ENCODE measurements around the gene TMEM150C.

The TMEM150C gene

DNA sequence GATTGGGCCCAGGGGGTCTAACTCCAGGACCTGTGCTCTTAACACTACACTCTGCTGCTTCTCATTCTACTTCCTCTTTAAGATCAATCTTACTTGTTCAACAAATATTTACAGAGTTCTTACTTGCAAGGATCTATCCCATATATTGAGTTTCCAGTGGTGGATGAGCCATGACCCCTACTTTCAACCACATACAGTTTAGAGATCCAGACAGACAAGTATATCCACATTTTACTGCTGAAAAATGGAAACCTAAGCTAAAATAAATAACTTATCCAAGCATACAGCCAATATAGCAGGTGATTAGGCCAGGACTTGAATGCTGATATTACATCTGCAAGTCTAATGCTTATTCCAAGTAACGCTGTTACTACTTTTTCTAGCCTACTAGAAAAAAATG is 18.7 kb downstream of the TMEM150C start:
- Histone ChIP-seq H3K4me1 (ENCODE audit: control insufficient read depth, insufficient read depth, low read length, poor library complexity, severe bottlenecking) (no peaks in the 10 kb centered on the region), H3K27ac (ENCODE audit: low read depth, low read length, severe bottlenecking) (no peak overlapping the region), H3K9me3 (ENCODE audit: control insufficient read depth, low read length) (no peaks in the 10 kb centered on the region), H3K36me3 (ENCODE audit: control insufficient read depth, insufficient read depth, low read length) (no peaks in the 10 kb centered on the region), H3K4me3 (ENCODE audit: extremely low read depth, insufficient read depth, low read length, poor library complexity, severe bottlenecking) (no peak overlapping the region)
- WGBS, 2 experiments (ENCODE audit: insufficient coverage in 2 of 2): no CpG with 5 or more reads among the region's 1 CpG

DNA sequence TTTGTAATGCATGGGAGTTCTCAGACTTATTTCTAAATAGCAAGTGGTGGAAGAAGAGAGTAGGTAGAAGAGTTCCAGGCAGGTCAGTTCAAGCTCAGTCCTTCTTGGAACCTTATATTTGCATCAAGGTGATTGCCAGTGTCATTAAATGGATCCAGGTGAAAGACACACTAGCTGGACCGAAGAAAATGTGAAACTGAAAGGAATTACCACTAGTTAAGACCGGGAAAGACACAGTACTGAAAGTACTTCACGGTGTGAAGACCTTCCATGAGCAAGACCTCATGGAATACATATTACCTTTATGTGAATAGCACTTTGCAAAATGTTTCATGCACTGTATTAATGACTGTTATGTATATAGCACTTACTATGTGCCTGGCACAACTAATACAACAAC is 19.1 kb downstream of the TMEM150C start:
- Histone ChIP-seq H3K4me1 (ENCODE audit: control insufficient read depth, insufficient read depth, low read length, poor library complexity, severe bottlenecking) (no peaks in the 10 kb centered on the region), H3K27ac (ENCODE audit: low read depth, low read length, severe bottlenecking) (no peak overlapping the region), H3K9me3 (ENCODE audit: control insufficient read depth, low read length) (no peaks in the 10 kb centered on the region), H3K36me3 (ENCODE audit: control insufficient read depth, insufficient read depth, low read length) (no peaks in the 10 kb centered on the region), H3K4me3 (ENCODE audit: extremely low read depth, insufficient read depth, low read length, poor library complexity, severe bottlenecking) (no peak overlapping the region)
- WGBS, 2 experiments (ENCODE audit: insufficient coverage in 2 of 2): 88 to 90% methylated on average over 2 to 3 of the region's 3 CpGs

DNA sequence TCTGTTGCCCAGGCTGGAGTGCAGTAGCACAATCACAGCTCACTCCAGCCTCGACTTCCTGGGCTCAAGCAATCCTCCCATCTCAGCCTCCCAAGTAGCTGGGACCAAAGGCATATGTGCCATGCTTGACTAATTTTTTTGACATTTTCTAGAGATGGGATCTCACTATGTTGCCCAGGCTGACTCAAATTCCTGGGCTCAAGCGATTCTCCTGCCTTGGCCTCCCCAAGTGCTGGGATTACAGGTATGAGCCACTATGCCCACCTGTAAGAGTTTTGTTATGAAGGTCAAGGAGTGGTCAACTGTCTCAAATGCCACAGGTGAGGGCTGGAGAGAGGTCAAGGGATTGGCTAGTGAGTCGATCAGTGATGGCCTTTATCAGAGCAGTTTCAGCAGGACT is 32.5 kb downstream of the TMEM150C start:
- Histone ChIP-seq H3K27ac (ENCODE audit: low read depth, low read length, severe bottlenecking) (no peak overlapping the region), H3K4me3 (ENCODE audit: extremely low read depth, insufficient read depth, low read length, poor library complexity, severe bottlenecking) (no peak overlapping the region), H3K36me3 (ENCODE audit: control insufficient read depth, insufficient read depth, low read length) (no peaks in the 10 kb centered on the region), H3K4me1 (ENCODE audit: control insufficient read depth, insufficient read depth, low read length, poor library complexity, severe bottlenecking) (no peaks in the 10 kb centered on the region), H3K9me3 (ENCODE audit: control insufficient read depth, low read length) (no peaks in the 10 kb centered on the region)
- 78 to 81% methylated on average over 3 of the region's 3 CpGs for WGBS, 2 experiments (ENCODE audit: insufficient coverage in 2 of 2)

DNA sequence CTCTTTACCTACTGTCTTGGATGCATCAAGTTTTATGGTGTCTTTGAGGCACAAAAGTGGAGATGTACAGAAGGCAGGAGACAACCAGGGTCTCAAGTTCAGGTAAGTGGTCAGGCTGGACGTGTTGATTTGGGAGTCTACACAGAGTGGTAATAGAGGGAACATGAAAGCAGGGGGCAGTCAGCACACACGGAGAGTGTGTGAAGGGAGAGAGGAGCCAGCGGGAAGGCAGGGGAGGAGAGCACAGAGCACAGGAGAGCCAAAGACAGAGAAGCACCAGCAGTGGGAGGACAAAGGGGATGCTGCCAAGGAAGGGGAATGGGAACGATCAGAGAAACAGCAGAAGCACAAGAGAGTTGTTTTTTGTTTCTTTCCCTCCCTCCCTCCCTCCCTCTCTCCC is 32.9 kb downstream of the TMEM150C start:
- Histone ChIP-seq H3K4me3 (ENCODE audit: extremely low read depth, insufficient read depth, low read length, poor library complexity, severe bottlenecking) (no peak overlapping the region), H3K9me3 (ENCODE audit: control insufficient read depth, low read length) (no peaks in the 10 kb centered on the region), H3K27ac (ENCODE audit: low read depth, low read length, severe bottlenecking) (no peak overlapping the region), H3K4me1 (ENCODE audit: control insufficient read depth, insufficient read depth, low read length, poor library complexity, severe bottlenecking) (no peaks in the 10 kb centered on the region), H3K36me3 (ENCODE audit: control insufficient read depth, insufficient read depth, low read length) (no peaks in the 10 kb centered on the region)
- WGBS, 2 experiments (ENCODE audit: insufficient coverage in 2 of 2): 69% methylated on average over 3 to 4 of the region's 4 CpGs

DNA sequence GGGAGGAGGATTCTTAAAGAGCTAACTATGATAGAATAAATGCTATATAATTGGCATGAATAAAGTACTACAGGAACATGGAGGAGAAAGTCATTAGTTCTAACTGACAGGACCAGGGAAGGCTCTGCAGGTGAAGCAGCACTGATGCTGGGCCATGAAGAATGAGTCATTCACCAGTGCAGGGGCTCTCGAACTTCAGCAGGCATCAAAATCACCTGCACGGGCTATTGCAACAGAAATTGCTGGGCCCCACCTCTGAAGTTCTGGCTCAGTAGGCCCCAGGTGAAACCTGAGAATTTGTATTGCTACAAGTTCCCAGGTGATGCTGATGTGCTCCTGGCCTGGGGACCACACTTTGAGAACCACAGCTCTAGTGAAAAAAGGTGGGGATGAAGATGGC is 33.7 kb downstream of the TMEM150C start:
- WGBS, 2 experiments (ENCODE audit: insufficient coverage in 2 of 2): 85 to 88% methylated on average over 2 of the region's 2 CpGs
- Histone ChIP-seq H3K27ac (ENCODE audit: low read depth, low read length, severe bottlenecking) (no peak overlapping the region), H3K9me3 (ENCODE audit: control insufficient read depth, low read length) (no peaks in the 10 kb centered on the region), H3K36me3 (ENCODE audit: control insufficient read depth, insufficient read depth, low read length) (no peaks in the 10 kb centered on the region), H3K4me3 (ENCODE audit: extremely low read depth, insufficient read depth, low read length, poor library complexity, severe bottlenecking) (no peak overlapping the region), H3K4me1 (ENCODE audit: control insufficient read depth, insufficient read depth, low read length, poor library complexity, severe bottlenecking) (no peaks in the 10 kb centered on the region)

DNA sequence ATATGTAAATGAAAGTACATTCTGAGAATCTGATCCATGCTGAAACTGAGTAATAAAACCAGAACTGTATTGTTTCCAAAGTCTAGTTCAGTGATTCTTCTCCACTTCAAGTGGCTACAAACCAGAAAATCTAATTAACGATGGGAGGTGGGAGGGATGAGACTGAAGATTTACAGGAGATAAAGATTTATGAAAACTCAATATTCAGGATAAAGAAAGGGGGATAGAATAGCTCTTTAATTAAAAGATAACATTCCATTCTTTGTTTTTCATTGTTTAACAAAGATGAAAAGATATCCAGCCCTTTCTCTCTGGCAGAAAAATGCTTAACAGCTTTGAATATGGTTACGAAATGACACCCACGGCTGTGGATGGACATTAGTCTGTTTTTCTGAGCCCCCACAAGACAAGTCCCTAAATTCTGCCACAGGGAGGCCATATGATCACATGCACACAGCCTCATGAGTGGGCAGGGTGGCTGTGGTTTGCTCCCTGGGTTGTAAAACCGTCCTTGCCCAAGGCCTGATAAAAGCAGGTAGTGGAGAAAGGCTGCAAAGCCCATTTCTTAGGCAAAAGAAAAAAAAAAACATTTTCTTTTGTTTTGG is 36.4 kb downstream of the TMEM150C start:
- H3K36me3 ChIP-seq (ENCODE audit: control insufficient read depth, insufficient read depth, low read length): no peaks in the 10 kb centered on the region
- H3K9me3 ChIP-seq (ENCODE audit: control insufficient read depth, low read length): no peaks in the 10 kb centered on the region
- 89 to 100% methylated on average over 1 to 3 of the region's 4 CpGs for WGBS, 2 experiments (ENCODE audit: insufficient coverage in 2 of 2)
- H3K4me1 ChIP-seq (ENCODE audit: control insufficient read depth, insufficient read depth, low read length, poor library complexity, severe bottlenecking): no peaks in the 10 kb centered on the region
- H3K4me3 ChIP-seq (ENCODE audit: extremely low read depth, insufficient read depth, low read length, poor library complexity, severe bottlenecking): no peak overlapping the region
- no peak overlapping the region for H3K27ac ChIP-seq (ENCODE audit: low read depth, low read length, severe bottlenecking)

DNA sequence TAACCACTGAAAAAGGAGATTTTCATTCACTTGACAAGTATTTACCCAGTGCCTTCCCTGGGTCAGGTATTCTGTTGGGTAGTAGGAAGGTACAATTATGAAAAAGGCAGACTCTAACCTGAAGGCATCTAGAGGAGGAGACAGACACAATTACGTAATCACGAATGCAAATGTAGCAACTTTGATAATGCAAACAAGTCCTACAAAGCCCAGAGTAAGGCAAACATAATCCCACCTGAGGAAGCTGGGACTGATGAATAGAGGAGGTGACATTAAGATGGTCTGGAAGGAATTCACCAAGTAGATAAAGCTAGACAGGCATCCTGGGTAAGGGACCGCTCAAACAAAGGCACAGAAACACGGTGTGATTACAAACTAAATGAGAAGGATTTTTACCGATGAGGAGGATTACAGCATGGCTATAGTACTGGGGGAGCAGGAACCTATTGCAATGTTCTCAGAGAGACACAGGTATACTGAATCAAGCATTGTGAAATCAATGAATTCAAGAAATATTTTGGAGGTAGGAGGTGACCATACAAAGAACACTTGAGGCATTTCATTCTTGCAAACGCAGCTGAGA is 37.1 kb downstream of the TMEM150C start:
- no peaks in the 10 kb centered on the region for H3K9me3 ChIP-seq (ENCODE audit: control insufficient read depth, low read length)
- 43 to 61% methylated on average over 3 to 4 of the region's 6 CpGs for WGBS, 2 experiments (ENCODE audit: insufficient coverage in 2 of 2)
- H3K27ac ChIP-seq (ENCODE audit: low read depth, low read length, severe bottlenecking): no peak overlapping the region
- H3K4me3 ChIP-seq (ENCODE audit: extremely low read depth, insufficient read depth, low read length, poor library complexity, severe bottlenecking): no peak overlapping the region
- H3K36me3 ChIP-seq (ENCODE audit: control insufficient read depth, insufficient read depth, low read length): no peaks in the 10 kb centered on the region
- no peaks in the 10 kb centered on the region for H3K4me1 ChIP-seq (ENCODE audit: control insufficient read depth, insufficient read depth, low read length, poor library complexity, severe bottlenecking)

DNA sequence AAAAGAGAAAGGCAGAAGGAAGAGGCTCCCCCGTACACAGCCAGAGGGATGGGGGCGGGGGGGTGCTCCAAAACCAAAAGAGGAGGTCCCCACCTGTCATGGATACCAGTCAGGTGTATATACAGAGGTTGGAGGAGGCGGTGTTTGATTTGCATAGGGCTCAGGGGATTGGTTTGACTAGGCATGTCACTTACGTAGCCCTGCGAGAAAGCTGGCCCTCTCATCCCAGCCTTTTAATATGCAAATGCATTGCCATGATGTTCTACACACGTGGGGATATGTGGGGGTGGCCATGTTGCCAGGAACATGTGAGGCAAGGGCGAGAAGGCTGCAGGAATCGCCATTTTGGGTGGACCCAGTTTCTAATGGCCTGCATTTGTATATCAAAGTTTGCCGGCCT is 38.6 kb downstream of the TMEM150C start:
- Histone ChIP-seq H3K4me1 (ENCODE audit: control insufficient read depth, insufficient read depth, low read length, poor library complexity, severe bottlenecking) (no peaks in the 10 kb centered on the region), H3K27ac (ENCODE audit: low read depth, low read length, severe bottlenecking) (no peak overlapping the region), H3K4me3 (ENCODE audit: extremely low read depth, insufficient read depth, low read length, poor library complexity, severe bottlenecking) (no peak overlapping the region), H3K36me3 (ENCODE audit: control insufficient read depth, insufficient read depth, low read length) (no peaks in the 10 kb centered on the region), H3K9me3 (ENCODE audit: control insufficient read depth, low read length) (no peaks in the 10 kb centered on the region)
- 83 to 89% methylated on average over 9 of the region's 9 CpGs for WGBS, 2 experiments (ENCODE audit: insufficient coverage in 2 of 2)

DNA sequence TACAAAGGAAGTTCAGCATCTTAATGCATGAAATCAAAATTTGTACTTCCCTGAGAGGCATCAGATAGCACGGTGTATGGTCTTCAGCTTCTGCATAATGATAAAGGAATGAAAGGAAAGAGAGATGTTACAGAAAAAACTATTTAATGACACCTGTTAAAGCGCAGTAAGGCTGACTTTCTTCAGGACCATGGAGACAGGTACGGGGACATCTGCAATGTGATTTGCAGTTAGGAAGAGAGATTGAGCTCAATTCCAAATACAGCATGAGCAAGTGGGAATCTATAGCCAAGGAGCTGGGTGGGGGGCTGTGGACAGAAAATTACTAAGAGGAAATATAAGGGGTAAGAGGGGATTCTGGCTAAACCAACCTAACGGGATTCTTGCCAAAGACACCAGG is 39.3 kb downstream of the TMEM150C start:
- WGBS, 2 experiments (ENCODE audit: insufficient coverage in 2 of 2): 95 to 96% methylated on average over 4 of the region's 4 CpGs
- no peaks in the 10 kb centered on the region for H3K36me3 ChIP-seq (ENCODE audit: control insufficient read depth, insufficient read depth, low read length)
- H3K4me3 ChIP-seq (ENCODE audit: extremely low read depth, insufficient read depth, low read length, poor library complexity, severe bottlenecking): no peak overlapping the region

DNA sequence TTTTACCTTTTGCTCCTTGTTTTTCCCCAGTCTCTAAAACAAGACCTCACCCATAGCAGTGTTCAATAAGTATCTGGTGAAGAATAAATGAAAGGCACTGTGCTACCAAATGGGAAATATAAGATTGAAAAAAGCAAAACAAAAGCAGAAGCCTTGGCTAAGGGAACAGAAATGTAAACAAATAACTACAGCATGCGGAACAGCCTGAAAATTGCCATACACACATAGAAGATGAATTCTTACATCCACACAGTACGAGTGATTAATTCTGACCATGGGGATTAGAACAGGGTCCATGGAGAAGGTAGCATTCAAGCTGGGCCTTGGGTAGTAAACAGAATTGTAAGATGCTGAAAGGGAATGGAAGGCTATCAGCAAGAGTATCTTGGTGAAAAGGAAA is 40.5 kb downstream of the TMEM150C start:
- H3K27ac ChIP-seq (ENCODE audit: low read depth, low read length, severe bottlenecking): no peak overlapping the region
- WGBS, 2 experiments (ENCODE audit: insufficient coverage in 2 of 2): 40% methylated on average over 2 of the region's 2 CpGs; no CpG with 5 or more reads in 1 of the 2 experiments
- no peaks in the 10 kb centered on the region for H3K4me1 ChIP-seq (ENCODE audit: control insufficient read depth, insufficient read depth, low read length, poor library complexity, severe bottlenecking)
- H3K9me3 ChIP-seq (ENCODE audit: control insufficient read depth, low read length): no peaks in the 10 kb centered on the region
- H3K4me3 ChIP-seq (ENCODE audit: extremely low read depth, insufficient read depth, low read length, poor library complexity, severe bottlenecking): no peak overlapping the region
- no peaks in the 10 kb centered on the region for H3K36me3 ChIP-seq (ENCODE audit: control insufficient read depth, insufficient read depth, low read length)

More for the DNA sequence above, 39.3 kb downstream of the TMEM150C start:
- H3K4me1 ChIP-seq (ENCODE audit: control insufficient read depth, insufficient read depth, low read length, poor library complexity, severe bottlenecking): no peaks in the 10 kb centered on the region
- H3K9me3 ChIP-seq (ENCODE audit: control insufficient read depth, low read length): no peaks in the 10 kb centered on the region
- H3K27ac ChIP-seq (ENCODE audit: low read depth, low read length, severe bottlenecking): no peak overlapping the region

DNA sequence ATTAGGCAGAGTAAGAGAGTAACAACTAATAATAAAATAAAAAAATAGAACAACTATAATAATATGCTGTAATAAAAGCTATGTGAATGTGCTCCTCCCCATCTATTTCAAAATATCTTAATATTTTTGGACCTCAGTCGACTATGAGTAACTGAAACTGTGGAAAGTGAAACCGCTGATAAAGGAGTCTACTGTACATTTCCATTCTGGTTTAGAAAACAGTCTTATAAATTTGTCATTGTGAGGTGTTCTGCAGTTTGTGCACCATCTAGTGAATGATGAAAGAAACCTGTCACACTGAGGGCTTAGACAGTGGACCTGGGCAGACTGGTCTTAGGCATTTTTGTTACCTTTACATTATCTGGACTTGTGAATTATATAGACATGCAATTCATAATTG is 42.0 kb downstream of the TMEM150C start:
- no peaks in the 10 kb centered on the region for H3K4me1 ChIP-seq (ENCODE audit: control insufficient read depth, insufficient read depth, low read length, poor library complexity, severe bottlenecking)
- H3K36me3 ChIP-seq (ENCODE audit: control insufficient read depth, insufficient read depth, low read length): no peaks in the 10 kb centered on the region
- no peak overlapping the region for H3K27ac ChIP-seq (ENCODE audit: low read depth, low read length, severe bottlenecking)
- WGBS, 2 experiments (ENCODE audit: insufficient coverage in 2 of 2): no CpG with 5 or more reads among the region's 2 CpGs
- no peaks in the 10 kb centered on the region for H3K9me3 ChIP-seq (ENCODE audit: control insufficient read depth, low read length)
- no peak overlapping the region for H3K4me3 ChIP-seq (ENCODE audit: extremely low read depth, insufficient read depth, low read length, poor library complexity, severe bottlenecking)

All from mesodermal cell (in vitro differentiated cells).